ENCODE data around the gene TERB2. TPM values are rescaled to one million over a fixed set of nuclear protein-coding genes. Genes with fewer than 3 reads are reported as not detected.
"Not testable (repeated sequence)": the region's sequence is repeated elsewhere in the genome, so short reads cannot be mapped to it uniquely, and the experiment has no call there.

TERB2 gene
- total RNA-seq, 1 experiment from 2014 or later = not detected

- no peaks in the 10 kb centered on the region for H3K36me3 ChIP-seq (ENCODE audit: low read depth)
- H3K27ac ChIP-seq = no peak overlapping the region
- no peak overlapping the region for H3K4me3 ChIP-seq
- DNase-seq = no peak
- H3F3A ChIP-seq (ENCODE audit: insufficient read depth, low read depth) = no peaks in the 10 kb centered on the region
- no peak overlapping the region for H2AFZ ChIP-seq
- H3K9me2 ChIP-seq (ENCODE audit: insufficient read depth) = no peaks in the 10 kb centered on the region
- no peaks in the 10 kb centered on the region for H3K9me3 ChIP-seq (ENCODE audit: insufficient read depth, low read depth)
- BruUV-seq (replicated peaks) = no TSS peak
- intact Hi-C loops (cut with micrococcal nuclease; ENCODE audit: unreplicated experiment) = loop anchor here (5.0 kb wide), 1 partner anchor 146 kb away; no protein-coding TSS in a partner anchor
- H4K20me1 ChIP-seq (ENCODE audit: insufficient read depth) = no peaks in the 10 kb centered on the region
- POLR2A ChIA-PET (ENCODE audit: unreplicated experiment) = interaction anchor here (0.6 to 0.7 kb wide), 2 partner anchors 53 to 63 kb away, joined by 4 to 5 read pairs; no protein-coding TSS in a partner anchor
- no peaks in the 10 kb centered on the region for H3K4me1 ChIP-seq (replicated peaks; ENCODE audit: insufficient read depth)
- no peak overlapping the region for H3K4me2 ChIP-seq
- TF ChIP-seq, protein P1, sequence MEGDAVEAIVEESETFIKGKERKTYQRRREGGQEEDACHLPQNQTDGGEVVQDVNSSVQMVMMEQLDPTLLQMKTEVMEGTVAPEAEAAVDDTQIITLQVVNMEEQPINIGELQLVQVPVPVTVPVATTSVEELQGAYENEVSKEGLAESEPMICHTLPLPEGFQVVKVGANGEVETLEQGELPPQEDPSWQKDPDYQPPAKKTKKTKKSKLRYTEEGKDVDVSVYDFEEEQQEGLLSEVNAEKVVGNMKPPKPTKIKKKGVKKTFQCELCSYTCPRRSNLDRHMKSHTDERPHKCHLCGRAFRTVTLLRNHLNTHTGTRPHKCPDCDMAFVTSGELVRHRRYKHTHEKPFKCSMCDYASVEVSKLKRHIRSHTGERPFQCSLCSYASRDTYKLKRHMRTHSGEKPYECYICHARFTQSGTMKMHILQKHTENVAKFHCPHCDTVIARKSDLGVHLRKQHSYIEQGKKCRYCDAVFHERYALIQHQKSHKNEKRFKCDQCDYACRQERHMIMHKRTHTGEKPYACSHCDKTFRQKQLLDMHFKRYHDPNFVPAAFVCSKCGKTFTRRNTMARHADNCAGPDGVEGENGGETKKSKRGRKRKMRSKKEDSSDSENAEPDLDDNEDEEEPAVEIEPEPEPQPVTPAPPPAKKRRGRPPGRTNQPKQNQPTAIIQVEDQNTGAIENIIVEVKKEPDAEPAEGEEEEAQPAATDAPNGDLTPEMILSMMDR (conservative IDR thresholded peaks at IDR 0.05) = no peak
- TF ChIP-seq EZH2 (IDR thresholded peaks at IDR 0.05; ENCODE audit: low read depth) = no peak
- H3K79me2 ChIP-seq (ENCODE audit: low read depth) = no peaks in the 10 kb centered on the region
- CTCF ChIA-PET = no interaction called here
- no peaks in the 10 kb centered on the region for H3K27me3 ChIP-seq (ENCODE audit: insufficient read depth, low read depth)
Observed at GRCh38 chr15:44971036-44971435, 14.5 kb downstream of the TERB2 start.

GRCh38 chr15:44976183-44976582 lies 19.7 kb downstream of the TERB2 start:
- H3K4me1 ChIP-seq (replicated peaks; ENCODE audit: insufficient read depth); CTCF ChIA-PET; POLR2A ChIA-PET (ENCODE audit: unreplicated experiment); H3K9me2 ChIP-seq (ENCODE audit: insufficient read depth); intact Hi-C loops (cut with micrococcal nuclease; ENCODE audit: unreplicated experiment); H3K9me3 ChIP-seq (ENCODE audit: insufficient read depth, low read depth); H3K4me2 ChIP-seq; H3K27ac ChIP-seq; DNase-seq; H2AFZ ChIP-seq; H3F3A ChIP-seq (ENCODE audit: insufficient read depth, low read depth); H3K27me3 ChIP-seq (ENCODE audit: insufficient read depth, low read depth); H3K79me2 ChIP-seq (ENCODE audit: low read depth); H4K20me1 ChIP-seq (ENCODE audit: insufficient read depth); H3K4me3 ChIP-seq; H3K36me3 ChIP-seq (ENCODE audit: low read depth); BruUV-seq (replicated peaks): not testable (repeated sequence)

GRCh38 chr15:44977781-44978180 lies 21.3 kb downstream of the TERB2 start:
- intact Hi-C loops (cut with micrococcal nuclease; ENCODE audit: unreplicated experiment); H3K27me3 ChIP-seq (ENCODE audit: insufficient read depth, low read depth); H2AFZ ChIP-seq; DNase-seq; H3K79me2 ChIP-seq (ENCODE audit: low read depth); H3F3A ChIP-seq (ENCODE audit: insufficient read depth, low read depth); POLR2A ChIA-PET (ENCODE audit: unreplicated experiment); H3K9me2 ChIP-seq (ENCODE audit: insufficient read depth); H3K36me3 ChIP-seq (ENCODE audit: low read depth); H3K9me3 ChIP-seq (ENCODE audit: insufficient read depth, low read depth); H3K4me2 ChIP-seq; H3K4me3 ChIP-seq; H3K27ac ChIP-seq; BruUV-seq (replicated peaks); H3K4me1 ChIP-seq (replicated peaks; ENCODE audit: insufficient read depth); H4K20me1 ChIP-seq (ENCODE audit: insufficient read depth); CTCF ChIA-PET: not testable (repeated sequence)

GRCh38 chr15:44979617-44980339 lies 23.3 kb downstream of the TERB2 start:
- CTCF ChIA-PET, H3K4me2 ChIP-seq: not testable (repeated sequence)
- POLR2A ChIA-PET (ENCODE audit: unreplicated experiment) = interaction anchor here (0.6 kb wide), 1 partner anchor 24 kb away, joined by 6 read pairs; no protein-coding TSS in a partner anchor

GRCh38 chr15:44984144-44984543 lies 27.7 kb downstream of the TERB2 start:
- H3K27me3 ChIP-seq (ENCODE audit: insufficient read depth, low read depth); H3K36me3 ChIP-seq (ENCODE audit: low read depth); DNase-seq; H3K9me2 ChIP-seq (ENCODE audit: insufficient read depth); H4K20me1 ChIP-seq (ENCODE audit: insufficient read depth); H3K4me1 ChIP-seq (replicated peaks; ENCODE audit: insufficient read depth); H3K4me3 ChIP-seq; H3K27ac ChIP-seq; POLR2A ChIA-PET (ENCODE audit: unreplicated experiment); H2AFZ ChIP-seq; CTCF ChIA-PET; H3K4me2 ChIP-seq; H3F3A ChIP-seq (ENCODE audit: insufficient read depth, low read depth); H3K79me2 ChIP-seq (ENCODE audit: low read depth); BruUV-seq (replicated peaks); intact Hi-C loops (cut with micrococcal nuclease; ENCODE audit: unreplicated experiment); H3K9me3 ChIP-seq (ENCODE audit: insufficient read depth, low read depth): not testable (repeated sequence)

More at GRCh38 chr15:44979617-44980339, 23.3 kb downstream of the TERB2 start:
- DNase-seq; H3K36me3 ChIP-seq (ENCODE audit: low read depth); H3K9me3 ChIP-seq (ENCODE audit: insufficient read depth, low read depth); H3K79me2 ChIP-seq (ENCODE audit: low read depth); H3K4me1 ChIP-seq (replicated peaks; ENCODE audit: insufficient read depth); H3K27me3 ChIP-seq (ENCODE audit: insufficient read depth, low read depth); H4K20me1 ChIP-seq (ENCODE audit: insufficient read depth); H3F3A ChIP-seq (ENCODE audit: insufficient read depth, low read depth); H2AFZ ChIP-seq; H3K27ac ChIP-seq; intact Hi-C loops (cut with micrococcal nuclease; ENCODE audit: unreplicated experiment); BruUV-seq (replicated peaks); H3K9me2 ChIP-seq (ENCODE audit: insufficient read depth); H3K4me3 ChIP-seq: not testable (repeated sequence)

GRCh38 chr15:44986346-44987055 lies 30.0 kb downstream of the TERB2 start:
- H3K4me2 ChIP-seq; intact Hi-C loops (cut with micrococcal nuclease; ENCODE audit: unreplicated experiment); H3K9me2 ChIP-seq (ENCODE audit: insufficient read depth); H3K79me2 ChIP-seq (ENCODE audit: low read depth); H3K36me3 ChIP-seq (ENCODE audit: low read depth); H3K27ac ChIP-seq; POLR2A ChIA-PET (ENCODE audit: unreplicated experiment); H4K20me1 ChIP-seq (ENCODE audit: insufficient read depth); H3K4me1 ChIP-seq (replicated peaks; ENCODE audit: insufficient read depth); CTCF ChIA-PET; H2AFZ ChIP-seq; BruUV-seq (replicated peaks); H3K27me3 ChIP-seq (ENCODE audit: insufficient read depth, low read depth); H3K9me3 ChIP-seq (ENCODE audit: insufficient read depth, low read depth); H3K4me3 ChIP-seq; DNase-seq; H3F3A ChIP-seq (ENCODE audit: insufficient read depth, low read depth): not testable (repeated sequence)

Measured in PC-9 (cell line).